Hematopoietic multipotent progenitor cell treated with erythropoietin and hydrocortisone succinate and interleukin-3 and kit ligand, for 17 days (in vitro differentiated cells): ENCODE measurements around the gene SEC31B.

Source experiments
- DNase-seq: peaks from one replicate; pipeline ENCODE4 v3.0.0-alpha.2; 2015; ENCODE audit warnings: low spot score

SEC31B gene

DNA sequence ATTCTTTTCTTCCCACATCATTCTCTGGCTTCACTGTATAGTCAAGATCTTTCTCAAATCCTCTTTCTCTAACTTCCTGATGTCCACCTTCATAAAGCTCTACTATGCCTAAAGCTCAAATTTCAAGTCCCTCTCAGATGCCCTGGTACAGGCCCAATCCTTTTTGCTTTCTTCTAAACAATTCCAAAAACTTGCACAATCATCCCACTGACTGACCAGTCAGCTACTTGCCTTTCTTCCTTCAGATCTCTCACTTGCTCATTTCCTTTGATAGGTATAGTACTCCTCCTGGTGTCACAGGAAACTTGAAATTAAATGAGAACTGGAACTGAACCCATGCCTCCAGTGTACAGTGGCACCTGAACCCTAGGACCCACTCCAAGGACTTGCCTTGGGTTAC lies 18.2 kb downstream of the SEC31B start:
- no peak for DNase-seq

DNA sequence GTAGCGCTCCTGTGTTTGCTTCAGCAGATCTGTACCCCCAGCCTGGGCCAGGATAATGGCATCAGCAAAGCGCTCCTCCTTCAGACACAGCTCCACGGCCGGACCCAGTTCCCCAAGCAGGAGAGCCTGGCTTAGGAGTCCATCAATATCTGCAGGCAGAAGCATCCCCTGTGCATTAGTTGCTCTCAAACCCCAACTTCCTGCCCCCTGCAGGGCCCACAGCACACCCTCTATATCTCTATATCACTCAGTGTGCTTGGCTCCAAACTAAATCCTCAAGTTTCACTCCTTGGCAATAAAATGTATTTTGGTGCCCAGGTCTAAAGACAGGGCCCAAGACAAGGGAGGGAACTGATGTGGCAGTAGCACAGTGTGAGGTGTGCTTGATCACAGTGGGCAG lies 21.6 kb downstream of the SEC31B start:
- no peak for DNase-seq

DNA sequence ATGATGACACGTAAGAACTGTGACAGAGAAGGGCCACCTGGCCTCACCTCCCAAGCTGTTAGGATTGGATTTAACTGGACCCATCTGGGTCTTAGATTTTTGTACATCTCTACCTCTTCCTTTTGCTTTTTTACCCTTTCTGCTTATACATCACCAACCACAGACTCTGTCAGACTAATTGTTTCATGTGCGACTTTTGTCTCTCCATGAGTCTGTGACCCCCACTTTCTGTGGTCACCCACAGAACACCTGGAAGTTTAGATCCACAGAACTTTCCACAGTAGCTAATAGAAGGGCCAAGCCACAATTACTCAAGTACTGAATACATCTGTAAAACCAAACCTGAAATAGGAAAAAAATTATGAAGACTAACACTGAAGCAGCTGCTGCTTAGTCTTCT lies 23.1 kb downstream of the SEC31B start:
- DNase-seq = no peak

DNA sequence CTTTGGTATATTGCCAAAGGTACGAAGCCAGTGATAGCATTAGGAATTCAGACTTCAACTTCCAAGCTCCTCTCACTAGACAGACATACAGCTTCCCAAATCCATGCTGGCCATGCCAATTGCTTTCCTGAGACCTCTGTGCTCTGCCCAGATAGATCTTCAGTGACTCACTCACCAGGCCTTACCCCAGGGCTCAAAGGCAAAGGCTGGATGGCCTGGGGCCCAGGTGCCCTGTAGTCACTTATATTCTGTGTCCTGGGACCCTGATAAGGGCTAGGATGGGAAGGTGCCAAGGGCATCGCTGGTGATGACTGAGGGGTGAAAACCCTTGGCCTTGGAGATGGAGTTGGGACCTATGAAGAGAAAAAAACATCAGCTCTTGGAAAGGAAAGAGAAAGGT lies 29.1 kb downstream of the SEC31B start:
- no peak for DNase-seq

DNA sequence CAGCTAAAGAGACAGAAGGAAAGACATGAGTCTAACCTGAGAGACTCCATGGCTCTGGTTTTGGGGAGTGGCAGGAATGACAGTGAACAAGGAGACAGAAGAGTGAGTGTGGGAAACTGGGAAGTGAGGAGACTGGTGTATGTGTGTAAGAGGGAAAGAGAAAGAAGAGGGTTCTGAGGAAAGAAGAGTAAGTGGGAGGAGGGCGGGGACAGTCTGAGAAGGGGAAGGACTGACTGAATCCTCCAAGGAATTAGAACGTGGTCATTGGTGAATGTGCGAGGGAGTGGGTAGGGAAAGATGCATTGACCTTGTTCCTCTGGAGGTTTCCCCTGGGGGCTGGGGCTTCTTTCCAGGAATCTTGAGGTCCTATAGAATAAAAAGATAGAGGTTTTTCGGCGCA lies 30.3 kb downstream of the SEC31B start:
- no peak for DNase-seq

DNA sequence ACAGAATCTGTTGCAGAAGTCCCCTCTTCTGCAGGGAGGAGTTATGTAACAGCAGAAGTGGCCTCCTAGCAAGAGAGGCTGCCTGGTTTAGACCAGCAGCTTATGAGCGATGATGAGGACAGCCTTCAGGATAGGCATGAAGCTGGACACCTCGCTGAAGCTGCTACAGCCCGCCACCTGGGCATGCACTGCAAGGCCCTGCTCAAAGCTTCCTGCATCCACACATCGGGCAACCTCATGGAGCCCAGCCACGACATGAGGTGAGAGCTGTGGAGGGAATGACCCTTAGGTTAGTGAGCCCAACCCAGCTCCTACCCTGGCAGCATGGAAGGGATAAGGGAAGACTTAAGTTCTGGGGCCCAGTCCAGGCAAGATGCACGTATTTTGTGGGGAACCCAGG lies 32.1 kb downstream of the SEC31B start:
- no peak for DNase-seq

DNA sequence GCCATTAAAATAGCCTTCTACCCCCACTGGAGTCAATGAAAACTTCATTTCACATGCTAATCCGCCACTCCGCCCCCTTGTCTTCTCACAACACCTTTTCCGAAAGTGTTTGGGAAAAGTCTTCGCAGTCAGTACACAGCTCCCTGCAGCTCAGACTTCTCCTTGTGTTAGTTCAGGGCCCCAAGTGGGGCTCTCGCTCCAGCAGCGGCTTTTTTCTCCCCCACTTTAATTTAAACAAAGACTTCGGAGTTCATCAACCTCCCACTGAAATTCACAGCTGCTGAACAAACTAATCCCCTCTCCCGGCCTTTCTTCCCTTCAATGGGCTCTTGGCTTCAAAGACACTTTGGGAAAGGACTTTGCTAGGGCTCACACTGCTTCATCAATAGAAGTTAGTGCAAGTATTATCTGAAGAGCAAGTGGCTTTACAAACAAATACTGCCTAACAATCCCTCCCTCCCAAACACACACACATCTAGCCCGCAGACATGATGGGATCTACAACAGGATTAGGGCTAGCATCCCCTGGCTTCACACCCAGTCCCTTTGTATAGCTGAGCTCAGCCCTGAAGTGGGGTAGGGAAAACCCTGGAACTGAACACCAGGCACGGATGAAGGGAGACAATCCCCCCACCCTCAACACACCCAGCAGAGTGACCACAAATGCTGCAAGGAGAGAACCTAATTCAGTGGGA lies 33.7 kb downstream of the SEC31B start:
- DNase-seq = no peak

DNA sequence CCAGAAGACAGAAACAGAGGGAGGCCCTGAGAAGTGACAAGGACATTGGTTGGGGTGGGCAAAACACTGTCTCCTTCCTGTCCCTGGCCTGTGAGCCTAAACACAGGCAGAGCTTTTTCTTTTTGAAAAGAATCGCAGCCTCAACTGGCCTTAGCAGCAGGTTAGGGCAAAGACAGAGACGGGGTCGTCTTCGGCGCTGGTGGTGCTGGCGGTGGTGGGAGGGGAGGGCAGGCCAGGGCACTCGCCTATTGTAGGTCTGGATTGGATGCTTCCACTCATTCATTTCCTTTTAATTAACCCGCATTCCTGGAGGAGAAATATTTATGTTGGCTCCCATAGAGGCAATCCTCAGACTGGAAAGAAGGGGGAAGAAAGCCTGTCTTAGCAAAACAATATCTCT lies 34.3 kb downstream of the SEC31B start:
- no peak for DNase-seq

DNA sequence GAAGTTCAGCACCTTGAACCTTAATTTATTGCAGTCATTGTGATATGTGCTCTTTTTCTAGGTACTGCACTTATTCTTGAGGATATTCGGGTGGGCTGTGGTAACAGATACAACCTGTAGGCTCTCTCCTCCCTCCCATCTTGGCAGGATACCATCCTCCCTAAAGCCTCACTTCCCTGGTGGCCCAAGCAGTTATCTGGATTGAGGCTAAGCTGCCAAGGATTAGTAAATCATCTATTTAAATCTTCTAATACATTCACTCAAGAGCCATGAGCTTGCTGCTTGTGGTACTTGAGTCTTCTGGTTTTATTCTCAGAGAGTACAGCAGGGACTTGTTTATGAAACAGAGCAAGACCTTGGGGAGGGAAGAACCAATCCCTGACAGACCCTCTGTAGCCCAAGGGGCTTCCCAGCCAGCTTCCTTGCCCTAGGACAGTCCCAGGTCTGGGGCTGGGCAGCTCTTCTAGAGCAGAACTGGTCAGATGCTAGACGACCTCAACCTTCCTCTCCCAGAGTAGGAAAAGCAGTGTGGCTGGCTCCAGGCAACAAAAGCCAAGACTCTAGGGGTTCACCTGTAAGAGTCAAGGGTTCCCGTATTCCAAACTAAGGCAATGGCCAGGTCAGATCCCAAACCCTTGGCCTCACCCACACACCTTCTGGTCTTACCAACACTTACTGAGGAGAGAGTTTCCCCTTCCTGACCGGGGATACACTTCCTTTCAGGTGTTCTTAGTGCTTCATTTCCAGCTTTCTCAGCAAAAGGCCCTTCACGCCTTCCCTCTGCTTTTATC lies 35.6 kb downstream of the SEC31B start:
- DNase-seq = no peak

DNA sequence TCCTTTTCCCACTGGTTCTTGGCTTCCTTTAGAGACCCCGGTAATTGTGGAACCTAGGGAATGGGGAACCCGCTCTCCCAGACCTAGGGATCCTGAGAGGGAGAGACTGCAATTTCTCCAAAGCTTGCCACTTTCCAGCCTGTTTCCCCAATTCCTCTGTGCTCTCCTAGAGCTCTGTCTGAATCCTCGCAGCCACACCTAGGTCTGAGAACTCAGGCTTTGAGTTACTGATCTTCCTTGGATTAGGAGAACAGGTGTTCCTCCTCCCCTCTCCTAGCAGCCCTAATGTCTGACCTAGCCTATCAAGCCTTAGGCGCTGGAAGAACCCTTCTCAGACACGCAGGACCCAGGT lies 36.9 kb downstream of the SEC31B start:
- no peak for DNase-seq

DNA sequence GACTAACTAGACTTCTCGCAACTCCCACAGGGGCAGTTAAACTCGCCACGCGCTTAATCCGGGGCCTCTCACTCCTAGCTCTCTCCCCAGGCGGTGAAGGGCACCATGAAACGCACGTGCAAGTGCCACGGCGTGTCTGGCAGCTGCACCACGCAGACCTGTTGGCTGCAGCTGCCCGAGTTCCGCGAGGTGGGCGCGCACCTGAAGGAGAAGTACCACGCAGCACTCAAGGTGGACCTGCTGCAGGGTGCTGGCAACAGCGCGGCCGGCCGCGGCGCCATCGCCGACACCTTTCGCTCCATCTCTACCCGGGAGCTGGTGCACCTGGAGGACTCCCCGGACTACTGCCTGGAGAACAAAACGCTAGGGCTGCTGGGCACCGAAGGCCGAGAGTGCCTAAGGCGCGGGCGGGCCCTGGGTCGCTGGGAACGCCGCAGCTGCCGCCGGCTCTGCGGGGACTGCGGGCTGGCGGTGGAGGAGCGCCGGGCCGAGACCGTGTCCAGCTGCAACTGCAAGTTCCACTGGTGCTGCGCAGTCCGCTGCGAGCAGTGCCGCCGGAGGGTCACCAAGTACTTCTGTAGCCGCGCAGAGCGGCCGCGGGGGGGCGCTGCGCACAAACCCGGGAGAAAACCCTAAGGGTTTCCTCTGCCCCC lies 37.4 kb downstream of the SEC31B start:
- peak; percentile 39 for DNase-seq

DNA sequence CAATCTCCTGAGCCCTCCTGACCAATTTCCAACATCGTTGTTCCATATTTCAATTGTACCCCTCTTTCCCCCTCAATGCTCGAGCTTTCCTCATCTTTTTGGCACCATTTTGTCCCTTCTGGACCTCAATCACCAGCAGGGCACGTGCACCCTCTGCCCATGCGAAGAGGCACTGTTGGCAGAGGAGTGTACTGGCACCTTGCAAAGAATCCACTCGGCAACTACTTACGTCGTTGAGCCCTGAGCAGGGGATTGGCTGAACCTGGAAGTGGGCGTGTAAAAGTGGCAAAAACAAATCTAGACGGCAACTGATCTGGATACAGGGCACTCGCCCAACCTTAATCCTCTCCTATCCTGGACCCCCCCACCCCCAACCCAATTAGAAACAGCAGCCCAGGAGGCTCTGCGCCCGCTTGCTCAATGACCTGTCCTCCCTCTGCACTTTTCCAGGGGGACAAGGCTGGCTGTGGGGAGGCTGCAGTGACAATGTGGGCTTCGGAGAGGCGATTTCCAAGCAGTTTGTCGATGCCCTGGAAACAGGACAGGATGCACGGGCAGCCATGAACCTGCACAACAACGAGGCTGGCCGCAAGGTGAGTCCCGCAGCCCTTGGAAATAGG lies 38.1 kb downstream of the SEC31B start:
- DNase-seq = peak; percentile 88

DNA sequence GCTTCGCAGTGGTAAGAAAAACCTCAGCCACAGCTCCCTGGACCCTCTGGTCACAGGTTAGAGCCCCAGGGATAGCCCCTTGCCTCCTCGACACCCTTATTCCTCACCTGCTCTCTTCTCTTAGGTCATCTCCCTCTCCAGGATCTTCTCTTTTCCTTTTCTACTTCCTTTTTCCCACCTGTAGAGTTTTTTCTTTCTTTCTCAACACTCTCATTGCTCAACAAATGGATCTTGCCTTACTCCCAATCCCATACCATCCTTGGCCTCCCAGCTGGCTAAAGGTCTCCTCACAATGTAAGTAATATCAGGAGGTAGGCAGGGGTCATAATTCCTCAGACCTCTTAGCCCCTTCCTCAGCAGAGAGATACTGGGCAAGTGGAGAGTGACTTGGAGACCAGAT lies 39.7 kb downstream of the SEC31B start:
- no peak for DNase-seq

DNA sequence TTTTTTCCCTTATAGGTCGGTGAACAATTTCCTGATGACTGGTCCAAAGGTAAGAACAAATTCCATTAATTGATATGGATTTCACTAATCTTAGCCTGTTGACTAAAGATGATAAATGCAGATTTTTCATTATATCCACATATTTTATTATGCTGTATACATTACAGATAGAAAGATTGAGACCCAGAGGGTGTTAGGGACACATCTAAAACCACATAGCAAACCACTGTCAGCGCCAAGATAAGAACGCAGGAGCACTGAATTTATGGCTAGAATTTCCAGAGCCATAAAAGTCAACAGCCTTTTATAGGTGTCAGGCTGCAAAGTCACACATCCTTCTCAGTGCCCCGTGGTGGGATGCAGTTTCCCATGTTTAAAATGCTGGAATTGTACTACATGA lies 40.6 kb downstream of the SEC31B start:
- DNase-seq = no peak

DNA sequence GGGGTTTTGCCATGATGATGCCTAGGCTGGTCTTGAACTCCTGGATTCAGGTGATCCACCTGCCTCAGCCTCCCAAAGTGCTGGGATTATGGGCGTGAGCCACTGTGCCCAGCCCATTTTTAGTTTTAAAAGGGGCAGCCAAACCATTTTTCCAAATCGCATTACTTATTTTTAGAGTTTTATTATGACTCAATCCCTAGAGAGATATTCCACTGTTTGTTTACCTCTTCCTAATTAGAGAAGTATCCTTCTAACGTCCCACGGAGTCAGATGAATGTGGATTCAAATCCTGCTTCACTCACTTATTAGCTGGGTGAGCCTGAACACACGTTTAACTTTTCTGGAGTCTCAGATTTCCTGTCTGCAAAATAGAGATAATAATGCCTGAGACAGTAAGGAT lies 41.7 kb downstream of the SEC31B start:
- DNase-seq = no peak

DNA sequence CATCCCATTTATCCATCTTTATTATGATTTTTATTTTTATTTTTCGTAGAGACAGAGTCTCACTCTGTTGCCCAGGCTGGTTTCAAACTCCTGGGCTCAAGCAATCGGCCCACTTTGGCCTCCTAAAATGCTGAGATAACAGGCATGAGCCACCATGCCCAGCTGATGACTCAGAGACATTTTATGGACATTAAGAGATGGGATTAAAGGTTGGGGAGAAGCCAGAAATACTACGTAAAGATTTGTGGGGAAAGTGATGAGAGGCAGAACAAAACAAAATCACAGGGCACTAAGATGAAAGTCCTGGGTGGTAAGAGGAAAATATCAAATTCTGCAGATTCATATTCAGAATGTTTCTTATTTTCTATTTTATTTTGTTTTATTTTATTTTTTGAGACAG lies 49.3 kb downstream of the SEC31B start:
- DNase-seq = no peak

DNA sequence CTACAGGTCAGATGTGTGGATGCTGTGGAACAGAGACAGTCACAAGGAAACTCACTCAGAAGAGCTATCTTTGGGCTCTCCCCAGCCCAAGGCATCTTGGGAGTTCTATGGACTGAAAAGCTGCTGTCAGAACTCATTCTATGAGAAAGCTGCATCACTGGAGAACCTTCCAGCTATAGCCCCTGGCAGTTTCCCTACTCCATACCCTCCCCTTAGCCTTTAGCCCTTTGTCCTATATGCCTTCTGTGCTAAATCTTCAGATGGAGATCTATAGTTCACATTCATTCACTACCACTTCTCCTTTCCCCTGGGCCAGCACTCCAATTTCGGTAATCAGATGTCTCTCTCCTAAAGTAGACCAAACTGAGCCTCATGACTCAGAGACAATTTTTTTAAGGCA lies 49.9 kb downstream of the SEC31B start:
- no peak for DNase-seq

DNA sequence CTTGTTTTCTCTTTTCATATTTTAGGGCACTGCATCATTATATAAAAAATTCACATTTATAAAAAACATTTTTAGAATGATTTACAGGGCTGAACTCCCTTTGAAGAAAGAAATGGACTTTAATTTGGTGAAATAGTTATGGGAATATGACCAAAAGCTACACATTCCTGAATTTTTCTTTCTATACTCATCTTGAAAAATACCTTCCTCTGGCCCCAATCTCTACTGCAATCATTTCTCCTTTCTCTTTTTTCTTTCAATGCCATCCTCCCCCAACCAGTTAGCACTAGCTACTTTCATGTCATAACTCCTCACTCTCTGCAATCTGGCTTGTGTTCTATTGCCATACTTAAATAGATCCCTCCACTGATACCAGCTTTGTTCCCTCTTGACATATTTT lies 50.7 kb downstream of the SEC31B start:
- DNase-seq = no peak

DNA sequence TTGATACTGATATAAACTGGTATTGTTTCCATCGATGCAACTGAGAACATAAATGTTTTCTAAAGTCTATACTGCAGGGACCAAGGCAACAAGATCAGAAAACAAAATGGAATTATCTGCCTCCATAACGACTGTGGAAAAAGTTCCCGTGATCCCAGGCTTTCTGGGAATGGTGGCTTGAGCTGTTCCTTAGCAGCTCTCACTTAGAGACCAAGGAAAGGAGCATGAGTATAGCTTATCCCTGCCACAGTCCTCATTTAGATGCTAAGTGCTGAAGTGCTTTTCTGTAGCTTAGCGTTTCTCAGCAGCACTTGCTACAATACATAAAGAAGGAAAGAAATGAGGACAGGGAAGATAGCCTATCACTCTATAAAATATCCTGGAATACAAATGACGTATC lies 51.3 kb downstream of the SEC31B start:
- DNase-seq = no peak

DNA sequence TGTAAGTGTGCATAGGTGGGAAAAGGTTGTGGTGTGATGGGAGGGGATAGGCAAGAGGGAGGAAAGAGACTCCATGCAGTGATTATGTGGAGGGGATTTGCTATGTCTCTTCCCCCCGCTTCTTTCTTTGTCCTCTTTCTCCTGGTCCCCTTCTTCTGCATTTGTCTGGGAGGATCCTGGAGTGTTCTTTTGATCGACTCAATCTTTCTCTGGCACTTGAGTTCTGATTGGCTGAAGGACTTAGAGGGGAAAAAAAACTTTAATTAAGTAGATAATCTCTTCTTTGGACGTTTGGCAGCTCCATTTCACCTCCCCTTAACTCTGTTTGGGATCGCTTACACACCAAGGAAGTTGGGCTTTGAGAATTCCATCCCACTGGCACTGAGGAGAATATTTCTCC lies 57.0 kb downstream of the SEC31B start, which contains the start of gene WNT8B:
TSS of gene WNT8B (plus strand) at position 301 of the 400 bp plus-strand sequence. CDS start 160 bp downstream, outside the sequence.
- DNase-seq = no peak

DNA sequence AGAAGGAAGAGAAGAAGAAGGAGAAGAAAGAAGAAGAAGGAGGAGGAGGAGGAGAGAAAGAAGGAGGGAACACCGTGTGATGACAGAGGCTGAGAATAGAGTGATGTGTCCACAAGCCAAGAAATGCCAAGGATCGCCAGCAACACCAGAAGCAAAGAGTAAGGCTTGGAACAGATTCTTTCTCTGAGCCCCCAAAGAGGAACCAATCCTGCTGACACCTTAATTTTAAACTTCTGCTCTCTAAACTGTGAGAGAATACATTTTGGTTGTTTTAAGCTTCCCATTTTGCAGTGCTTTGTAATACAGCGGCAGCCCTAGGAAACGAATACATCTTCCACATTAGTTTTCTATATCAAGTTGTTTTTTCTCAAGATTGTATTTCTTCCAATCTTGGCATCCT lies 70.7 kb downstream of the SEC31B start:
- no peak for DNase-seq

DNA sequence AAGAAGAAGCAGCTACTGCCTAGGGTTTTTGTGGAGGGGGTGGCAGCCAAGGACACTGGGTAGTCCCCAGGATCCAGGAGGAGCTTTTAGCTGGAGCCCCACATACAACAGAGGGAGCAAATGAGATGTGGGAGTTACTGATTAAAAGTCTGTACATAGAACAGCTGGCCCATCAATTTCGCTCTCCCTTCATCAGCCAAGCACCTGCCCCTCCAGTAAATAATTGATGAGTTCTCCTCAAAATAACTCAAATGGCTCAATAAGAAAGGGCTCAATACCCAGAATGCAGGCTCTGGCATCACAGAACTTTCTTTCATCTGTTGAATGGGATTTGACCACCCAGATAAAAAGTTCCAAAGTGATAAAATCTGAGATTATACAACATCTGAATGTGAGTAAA lies 72.0 kb downstream of the SEC31B start:
- DNase-seq = no peak
